ENCODE results near the gene REXO5.
"Not testable (repeated sequence)": the region's sequence is repeated elsewhere in the genome, so short reads cannot be mapped to it uniquely, and the experiment has no call there.

Gene REXO5

GRCh38 chr16:20801278-20801677 is 5.0 kb upstream of the REXO5 start:
- DNase-seq, result no peak

- no peak for DNase-seq
Measured at GRCh38 chr16:20803192-20803560, 3.2 kb upstream of the REXO5 start.

GRCh38 chr16:20803561-20804214 is 2.6 kb upstream of the REXO5 start:
- DNase-seq, result no peak

GRCh38 chr16:20805684-20806167 is 601 bp upstream of the REXO5 start:
- not testable (repeated sequence) for DNase-seq

GRCh38 chr16:20807862-20808261 is 1.5 kb downstream of the REXO5 start:
- DNase-seq, result no peak

- no peak for DNase-seq
Measured at GRCh38 chr16:20811889-20812439, 5.6 kb downstream of the REXO5 start.

GRCh38 chr16:20812510-20812909 is 6.2 kb downstream of the REXO5 start:
- DNase-seq, result no peak

- no peak for DNase-seq
Measured at GRCh38 chr16:20814784-20815183, 8.5 kb downstream of the REXO5 start.

GRCh38 chr16:20818929-20819585 is 12.7 kb downstream of the REXO5 start:
- DNase-seq, result no peak

GRCh38 chr16:20821682-20822081 is 15.4 kb downstream of the REXO5 start:
- DNase-seq, result no peak

GRCh38 chr16:20822521-20823325 is 16.4 kb downstream of the REXO5 start:
- no peak for DNase-seq

- DNase-seq, result no peak
Measured at GRCh38 chr16:20826039-20826566, 19.8 kb downstream of the REXO5 start.

GRCh38 chr16:20829536-20829935 is 23.2 kb downstream of the REXO5 start:
- no peak for DNase-seq

- DNase-seq, result no peak
Measured at GRCh38 chr16:20830372-20830771, 24.0 kb downstream of the REXO5 start.

GRCh38 chr16:20833086-20833485 is 26.8 kb downstream of the REXO5 start:
- no peak for DNase-seq

- no peak for DNase-seq
Measured at GRCh38 chr16:20838240-20838639, 31.9 kb downstream of the REXO5 start.

GRCh38 chr16:20839504-20839903 is 33.2 kb downstream of the REXO5 start:
- no peak for DNase-seq

- DNase-seq, result no peak
Measured at GRCh38 chr16:20844054-20844453, 37.7 kb downstream of the REXO5 start.

GRCh38 chr16:20844588-20844987 is 38.3 kb downstream of the REXO5 start:
- no peak for DNase-seq

- DNase-seq, result no peak
Measured at GRCh38 chr16:20846030-20846429, 39.7 kb downstream of the REXO5 start.

- DNase-seq, result no peak
Measured at GRCh38 chr16:20846551-20846950, 40.2 kb downstream of the REXO5 start.

- no peak for DNase-seq
Measured at GRCh38 chr16:20847550-20847949, 41.2 kb downstream of the REXO5 start.
